SK-N-SH (cell line): ENCODE results near the gene NANOS3. TPM values are rescaled to one million over a fixed set of nuclear protein-coding genes. Genes with fewer than 3 reads are reported as not detected.

Experiments used
- CTCF ChIA-PET: fragments of 300-600, 350-600 bp; formaldehyde crosslinking; extraction: SDS; loops from one replicate; lab custom pipeline; 2021; lab: Yijun Ruan, JAX
- POLR2A ChIA-PET: fragments of 350-600 bp; sonication (Branson Sonifier 250); formaldehyde crosslinking; extraction: SDS; loops from one replicate; lab custom pipeline; 2020; ENCODE audit warnings: antibody characterized with exemption, inconsistent platforms; lab: Yijun Ruan, JAX
- DNase-seq: peaks from one replicate; pipeline ENCODE4 v3.0.0; 2012
- H2AFZ ChIP-seq: fragments of 200-600 bp; sonication (generic); 2 replicates; pipeline ENCODE4 v1.8.1; 2016; ENCODE audit warnings: antibody characterized with exemption, mild to moderate bottlenecking, low read depth
- H3F3A ChIP-seq: fragments of 200-600 bp; sonication (generic); replicated peaks from 2 replicates; pipeline ENCODE3; 2016; ENCODE audit warnings: antibody characterized with exemption, mild to moderate bottlenecking; ENCODE audit not compliant: insufficient read depth
- H3K27ac ChIP-seq, 2 experiments: fragments of 200-500 bp in 1 of 2; fragments of 200-600 bp in 1 of 2; sonication (Bioruptor generic) in 1 of 2; sonication (generic), shearing (Covaris generic) in 1 of 2; 2 replicates each; pipeline versions ENCODE4 v1.5.1 to v1.6.1; 2014 to 2016; ENCODE audit warnings: low read depth in 2 of 2, inconsistent platforms in 1 of 2, low read length in 1 of 2, mild to moderate bottlenecking in 1 of 2, mixed read lengths in 1 of 2
- H3K27me3 ChIP-seq: fragments of 200-600 bp; sonication (generic), shearing (Covaris generic); 2 replicates; pipeline ENCODE4 v1.6.1; 2016; ENCODE audit warnings: mixed run types; ENCODE audit not compliant: insufficient read depth
- H3K36me3 ChIP-seq, 2 experiments: fragments of 200-500 bp in 1 of 2; fragments of 200-600 bp in 1 of 2; sonication (Bioruptor generic) in 1 of 2; sonication (generic) in 1 of 2; replicated peaks in 1 of 2; 2 replicates each; pipeline versions ENCODE3 to v1.5.1; 2014 to 2016; ENCODE audit warnings: low read length in 1 of 2, mild to moderate bottlenecking in 1 of 2; ENCODE audit not compliant: insufficient read depth in 2 of 2, control insufficient read depth in 1 of 2
- H3K4me1 ChIP-seq, 2 experiments: fragments of 200-500 bp in 1 of 2; fragments of 200-600 bp in 1 of 2; sonication (Bioruptor generic) in 1 of 2; sonication (generic), shearing (Covaris generic) in 1 of 2; 2 replicates each; pipeline versions ENCODE4 v1.5.1 to v1.6.1; 2014 to 2016; ENCODE audit warnings: low read depth in 1 of 2, low read length in 1 of 2, mixed run types in 1 of 2; ENCODE audit not compliant: insufficient read depth in 2 of 2, control insufficient read depth in 1 of 2
- H3K4me2 ChIP-seq: fragments of 200-600 bp; sonication (generic), shearing (Covaris generic); 2 replicates; pipeline ENCODE4 v1.6.1; 2017; ENCODE audit warnings: mixed run types
- H3K4me3 ChIP-seq, 2 experiments: fragments of 200-500 bp in 1 of 2; fragments of 200-600 bp in 1 of 2; sonication (Bioruptor generic) in 1 of 2; sonication (generic), shearing (Covaris generic) in 1 of 2; 2 replicates each; pipeline versions ENCODE4 v1.5.1 to v1.8.1; 2014 to 2016; ENCODE audit warnings: low read depth in 2 of 2, inconsistent platforms in 1 of 2, low read length in 1 of 2, mild to moderate bottlenecking in 1 of 2, mixed read lengths in 1 of 2, moderate library complexity in 1 of 2
- H3K79me2 ChIP-seq: fragments of 200-600 bp; sonication (generic); 2 replicates; pipeline ENCODE4 v1.8.1; 2017; ENCODE audit warnings: mild to moderate bottlenecking; ENCODE audit not compliant: insufficient read depth
- H3K9ac ChIP-seq: fragments of 200-600 bp; sonication (generic); 2 replicates; pipeline ENCODE4 v1.6.1; 2017; ENCODE audit warnings: mixed run types
- H3K9me2 ChIP-seq: fragments of 200-600 bp; sonication (generic); 2 replicates; pipeline ENCODE4 v1.6.1; 2017; ENCODE audit warnings: mixed run types
- H3K9me3 ChIP-seq: fragments of 200-600 bp; sonication (generic); 2 replicates; pipeline ENCODE4 v1.6.1; 2017; ENCODE audit warnings: mixed run types, mild to moderate bottlenecking, moderate library complexity
- H4K20me1 ChIP-seq: fragments of 200-600 bp; sonication (generic); 2 replicates; pipeline ENCODE4 v1.6.1; 2017; ENCODE audit warnings: mild to moderate bottlenecking, mixed run types; ENCODE audit not compliant: insufficient read depth
- CTCF ChIP-seq: fragments of 200-600 bp; sonication (generic); IDR thresholded peaks from 2 replicates; pipeline ENCODE4 v1.6.1; 2017; ENCODE audit warnings: antibody characterized with exemption, mild to moderate bottlenecking, moderate library complexity
- ELF1 ChIP-seq: IDR thresholded peaks from 2 replicates; pipeline ENCODE4 v1.4.0; 2012
- EP300 ChIP-seq, 2 experiments: IDR thresholded peaks; 2 replicates each; pipeline versions ENCODE4 v1.4.0 to v1.6.1; 2012; ENCODE audit warnings: borderline replicate concordance in 1 of 2, low read depth in 1 of 2, low read length in 1 of 2
- EZH2phosphoT487 ChIP-seq: fragments of 200-600 bp; sonication (generic); IDR thresholded peaks from 2 replicates; pipeline ENCODE4 v1.6.1; 2017; ENCODE audit warnings: low read depth, mixed run types, mild to moderate bottlenecking, antibody characterized with exemption, moderate library complexity, borderline replicate concordance
- FOXM1 ChIP-seq: IDR thresholded peaks from 2 replicates; pipeline ENCODE4 v1.4.0; 2012; ENCODE audit warnings: low read depth, mild to moderate bottlenecking
- GABPA ChIP-seq: IDR thresholded peaks from 2 replicates; pipeline ENCODE4 v1.4.0; 2012; ENCODE audit warnings: low read depth, mild to moderate bottlenecking
- IRF3 ChIP-seq: fragments of 150-350 bp; IDR thresholded peaks from 2 replicates; pipeline ENCODE4 v1.6.1; 2016; ENCODE audit warnings: mild to moderate bottlenecking, low read depth, low read length
- MAX ChIP-seq: IDR thresholded peaks from 2 replicates; pipeline ENCODE4 v1.4.0; 2012; ENCODE audit warnings: low read depth
- MEF2A ChIP-seq: IDR thresholded peaks from 2 replicates; pipeline ENCODE4 v1.4.0; 2012; ENCODE audit warnings: low read depth, borderline replicate concordance
- RCOR1 ChIP-seq: fragments of 150-350 bp; IDR thresholded peaks from 2 replicates; pipeline ENCODE4 v1.6.1; 2017; ENCODE audit warnings: antibody characterized with exemption, low read length
- RFX5 ChIP-seq: IDR thresholded peaks from 2 replicates; pipeline ENCODE4 v1.6.1; 2012; ENCODE audit warnings: mild to moderate bottlenecking, improper control_type of control experiment, low read length
- SMC3 ChIP-seq: IDR thresholded peaks from 2 replicates; pipeline ENCODE4 v1.6.1; 2012; ENCODE audit warnings: low read depth, low read length, improper control_type of control experiment
- TAF1 ChIP-seq: IDR thresholded peaks from 2 replicates; pipeline ENCODE4 v1.6.1; 2012; ENCODE audit warnings: low read depth, mild to moderate bottlenecking, low read length, moderate library complexity, borderline replicate concordance
- TCF12 ChIP-seq: IDR thresholded peaks from 2 replicates; pipeline ENCODE4 v1.4.0; 2012
- TEAD4 ChIP-seq: IDR thresholded peaks from 2 replicates; pipeline ENCODE4 v1.4.0; 2012; ENCODE audit warnings: mild to moderate bottlenecking, borderline replicate concordance; ENCODE audit not compliant: insufficient read depth
- USF1 ChIP-seq: IDR thresholded peaks from 2 replicates; pipeline ENCODE4 v1.4.0; 2012; ENCODE audit warnings: low read depth, borderline replicate concordance
- USF2 ChIP-seq: fragments of 150-350 bp; IDR thresholded peaks from 2 replicates; pipeline ENCODE4 v1.6.1; 2017; ENCODE audit warnings: antibody characterized with exemption, low read length, low read depth, borderline replicate concordance
- ZBTB33 ChIP-seq: IDR thresholded peaks from 2 replicates; pipeline ENCODE4 v1.4.0; 2012; ENCODE audit warnings: low read depth, borderline replicate concordance
- WGBS: methylation state at CpG from one replicate; pipeline ENCODE4 v1.1.6; 2017; ENCODE audit warnings: low lambda C conversion rate; 5-methylcytosine and 5-hydroxymethylcytosine counted together
- polyA plus RNA-seq, 3 experiments: library from polyadenylated mRNA; depleted of rRNA; stranded (reverse); fragments of >200 nt; gene quantifications; 2 replicates each; pipeline ENCODE4 v1.2.3, GENCODE V29; 2012

The NANOS3 gene
- polyA plus RNA-seq, 1 of the 3 experiments (the other 2 are of a cell fraction): 0.53 TPM

GRCh38 chr19:13896227-13896626, 19.3 kb downstream of the NANOS3 start:
- Histone ChIP-seq H3K4me3 (no peak overlapping the region), H3K9me2 (no peaks in the 10 kb centered on the region), H3K36me3 (no peaks in the 10 kb centered on the region), H2AFZ (no peak overlapping the region), H3K9ac (no peak overlapping the region), H3K9me3 (no peaks in the 10 kb centered on the region), H3K4me2 (no peak overlapping the region), H3K27ac (no peak overlapping the region), H3K27me3 (no peaks in the 10 kb centered on the region), H4K20me1 (no peaks in the 10 kb centered on the region), H3K79me2 (no peaks in the 10 kb centered on the region), H3K4me1 (no peaks in the 10 kb centered on the region), H3F3A (no peaks in the 10 kb centered on the region)
- WGBS: 99% methylated on average over 2 of the region's 2 CpGs
- ChIA-PET POLR2A (no interaction called here), CTCF (no interaction called here)
- TF ChIP-seq EP300 (IDR thresholded peaks at IDR 0.05; ENCODE audit: borderline replicate concordance in 1 of 2, low read depth in 1 of 2, low read length in 1 of 2) (no peak), IRF3 (no peak), SMC3 (no peak), MAX (no peak), FOXM1 (no peak), USF1 (no peak), RCOR1 (no peak), RFX5 (no peak), TAF1 (no peak), TEAD4 (no peak), CTCF (no peak), TCF12 (no peak), USF2 (no peak), ZBTB33 (no peak), MEF2A (no peak), EZH2phosphoT487 (no peak), GABPA (no peak), ELF1 (no peak)
- DNase-seq: no peak
